GM11168 (cell line): ENCODE data around the gene TNFAIP2.
"Not testable (repeated sequence)": the region's sequence is repeated elsewhere in the genome, so short reads cannot be mapped to it uniquely, and the experiment has no call there.

Experiments
- in situ Hi-C: fragments of 300-500 bp; cut with MboI; formaldehyde crosslinking; loops from one replicate; pipeline ENCODE4 v1.12.0; 2022; ENCODE audit warnings: low sequenced_read_pairs; ENCODE audit not compliant: unreplicated experiment

The TNFAIP2 gene

DNA sequence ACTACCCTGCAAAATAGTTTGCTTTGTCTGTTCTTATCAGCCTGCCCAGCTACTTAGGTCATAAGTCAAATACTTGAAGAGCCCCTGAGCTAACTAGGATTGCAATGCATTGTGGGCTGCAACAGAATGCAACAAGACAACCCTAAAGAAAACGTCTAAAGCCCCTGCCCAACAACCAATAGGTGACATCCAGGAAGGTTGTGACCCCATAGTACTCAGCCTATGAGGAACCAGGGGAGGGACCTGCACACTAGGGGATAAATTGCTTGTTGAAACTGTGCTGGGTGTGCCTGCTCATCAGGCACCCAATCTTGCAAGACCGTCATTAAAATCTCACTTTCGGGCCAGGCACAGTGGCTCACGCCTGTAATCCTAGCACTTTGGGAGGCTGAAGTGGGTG is 52.9 kb downstream of the TNFAIP2 start:
- in situ Hi-C loops, result not testable (repeated sequence)

- in situ Hi-C loops, result no loop called here
These were observed 54.1 kb downstream of the TNFAIP2 start for GRCh38 chr14:103177376-103177775.

- in situ Hi-C loops, result no loop called here
These were observed 55.3 kb downstream of the TNFAIP2 start for GRCh38 chr14:103178521-103178920.

DNA sequence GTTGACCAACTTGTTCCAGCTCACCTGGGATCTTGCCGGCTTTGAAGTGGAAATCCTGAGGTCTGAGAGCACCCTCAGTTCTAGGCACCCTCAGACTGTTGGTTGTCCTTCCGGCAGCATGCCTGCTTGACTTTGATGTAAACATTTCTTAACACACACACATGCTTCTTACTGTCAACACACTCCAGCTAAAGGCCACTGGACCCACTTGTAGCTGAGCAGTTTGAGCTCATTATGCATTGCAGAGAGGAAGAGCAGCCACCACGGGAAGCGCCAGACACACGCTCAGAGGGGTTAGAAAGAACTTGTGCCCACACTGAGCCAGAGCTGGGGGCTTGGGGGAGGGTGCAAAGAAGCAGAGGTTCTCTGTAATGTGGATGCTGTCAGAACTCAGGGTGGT is 55.8 kb downstream of the TNFAIP2 start:
- in situ Hi-C loops, result no loop called here

GRCh38 chr14:103180331-103180730 is 57.1 kb downstream of the TNFAIP2 start:
- in situ Hi-C loops, result loop anchor here (5.0 kb wide), 1 partner anchor 38 kb away; no protein-coding TSS in a partner anchor

- in situ Hi-C loops, result loop anchor here (5.0 kb wide), 1 partner anchor 42 kb away; no protein-coding TSS in a partner anchor
These were observed 60.8 kb downstream of the TNFAIP2 start for GRCh38 chr14:103184046-103184445.

GRCh38 chr14:103185051-103186029 is 62.1 kb downstream of the TNFAIP2 start:
- in situ Hi-C loops, result no loop called here

GRCh38 chr14:103186241-103186822 is 63.1 kb downstream of the TNFAIP2 start:
- in situ Hi-C loops, result no loop called here
